Testis (tissue), 2 donors: ENCODE results near the gene BLVRB.

ENCODE experiments used
- POLR2A ChIP-seq: fragments of 450-650 bp; IDR thresholded peaks from one replicate; pipeline ENCODE4 v1.6.1; 2017; ENCODE audit warnings: antibody characterized with exemption, mild to moderate bottlenecking, moderate library complexity
- TF ChIP-seq, protein P1 (sequence below), 3 experiments: fragments of 450-650 bp in 2 of 3; fragments of 200-600 bp in 1 of 3; sonication (generic) in 1 of 3; IDR thresholded peaks; one replicate each; pipeline ENCODE4 v1.5.1; 2016 to 2019; ENCODE audit warnings: antibody characterized with exemption in 3 of 3, mild to moderate bottlenecking in 2 of 3, moderate library complexity in 1 of 3

- TF ChIP-seq, protein P1, sequence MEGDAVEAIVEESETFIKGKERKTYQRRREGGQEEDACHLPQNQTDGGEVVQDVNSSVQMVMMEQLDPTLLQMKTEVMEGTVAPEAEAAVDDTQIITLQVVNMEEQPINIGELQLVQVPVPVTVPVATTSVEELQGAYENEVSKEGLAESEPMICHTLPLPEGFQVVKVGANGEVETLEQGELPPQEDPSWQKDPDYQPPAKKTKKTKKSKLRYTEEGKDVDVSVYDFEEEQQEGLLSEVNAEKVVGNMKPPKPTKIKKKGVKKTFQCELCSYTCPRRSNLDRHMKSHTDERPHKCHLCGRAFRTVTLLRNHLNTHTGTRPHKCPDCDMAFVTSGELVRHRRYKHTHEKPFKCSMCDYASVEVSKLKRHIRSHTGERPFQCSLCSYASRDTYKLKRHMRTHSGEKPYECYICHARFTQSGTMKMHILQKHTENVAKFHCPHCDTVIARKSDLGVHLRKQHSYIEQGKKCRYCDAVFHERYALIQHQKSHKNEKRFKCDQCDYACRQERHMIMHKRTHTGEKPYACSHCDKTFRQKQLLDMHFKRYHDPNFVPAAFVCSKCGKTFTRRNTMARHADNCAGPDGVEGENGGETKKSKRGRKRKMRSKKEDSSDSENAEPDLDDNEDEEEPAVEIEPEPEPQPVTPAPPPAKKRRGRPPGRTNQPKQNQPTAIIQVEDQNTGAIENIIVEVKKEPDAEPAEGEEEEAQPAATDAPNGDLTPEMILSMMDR (IDR thresholded peaks at IDR 0.05): no peak
- no peak for TF ChIP-seq POLR2A
Measured at GRCh38 chr19:40489882-40490230, 24.3 kb upstream of the BLVRB start.
